ENCODE measurements around the gene POLN. TPM values are rescaled to one million over a fixed set of nuclear protein-coding genes. Genes with fewer than 3 reads are reported as not detected.

The POLN gene
- total and polyA plus RNA-seq, 2 experiments from 2014 or later: 1.8 to 4.0 TPM

DNA sequence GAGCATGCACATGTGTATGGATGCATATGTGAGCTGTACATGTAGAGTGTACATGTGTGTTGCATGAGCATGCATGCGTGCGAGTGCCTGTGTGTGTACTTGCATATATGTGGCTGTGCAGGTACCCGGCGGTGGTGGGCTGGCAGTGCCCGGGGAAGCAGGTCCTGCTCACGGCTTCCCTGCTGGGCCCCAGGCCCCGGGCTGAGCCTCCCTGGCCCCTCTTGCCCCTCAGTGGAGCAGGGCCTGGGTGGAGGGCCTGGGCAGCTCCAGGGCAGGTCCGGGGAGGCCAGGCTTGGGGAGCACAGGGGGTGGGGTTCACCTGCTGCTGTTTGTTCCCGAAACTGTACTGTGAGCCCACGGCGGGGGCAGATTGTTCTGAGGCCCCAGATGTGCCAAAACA is 173.4 kb downstream of the POLN start:
- H3F3A ChIP-seq (replicated peaks; ENCODE audit: low read depth): peaks cover 6% of the 10 kb centered on the region; the same call in 1 of the 2 replicates
- no peak for ATAC-seq
- no peaks in the 10 kb centered on the region for H3K9me2 ChIP-seq (ENCODE audit: insufficient read depth)
- TF ChIP-seq, protein P1, sequence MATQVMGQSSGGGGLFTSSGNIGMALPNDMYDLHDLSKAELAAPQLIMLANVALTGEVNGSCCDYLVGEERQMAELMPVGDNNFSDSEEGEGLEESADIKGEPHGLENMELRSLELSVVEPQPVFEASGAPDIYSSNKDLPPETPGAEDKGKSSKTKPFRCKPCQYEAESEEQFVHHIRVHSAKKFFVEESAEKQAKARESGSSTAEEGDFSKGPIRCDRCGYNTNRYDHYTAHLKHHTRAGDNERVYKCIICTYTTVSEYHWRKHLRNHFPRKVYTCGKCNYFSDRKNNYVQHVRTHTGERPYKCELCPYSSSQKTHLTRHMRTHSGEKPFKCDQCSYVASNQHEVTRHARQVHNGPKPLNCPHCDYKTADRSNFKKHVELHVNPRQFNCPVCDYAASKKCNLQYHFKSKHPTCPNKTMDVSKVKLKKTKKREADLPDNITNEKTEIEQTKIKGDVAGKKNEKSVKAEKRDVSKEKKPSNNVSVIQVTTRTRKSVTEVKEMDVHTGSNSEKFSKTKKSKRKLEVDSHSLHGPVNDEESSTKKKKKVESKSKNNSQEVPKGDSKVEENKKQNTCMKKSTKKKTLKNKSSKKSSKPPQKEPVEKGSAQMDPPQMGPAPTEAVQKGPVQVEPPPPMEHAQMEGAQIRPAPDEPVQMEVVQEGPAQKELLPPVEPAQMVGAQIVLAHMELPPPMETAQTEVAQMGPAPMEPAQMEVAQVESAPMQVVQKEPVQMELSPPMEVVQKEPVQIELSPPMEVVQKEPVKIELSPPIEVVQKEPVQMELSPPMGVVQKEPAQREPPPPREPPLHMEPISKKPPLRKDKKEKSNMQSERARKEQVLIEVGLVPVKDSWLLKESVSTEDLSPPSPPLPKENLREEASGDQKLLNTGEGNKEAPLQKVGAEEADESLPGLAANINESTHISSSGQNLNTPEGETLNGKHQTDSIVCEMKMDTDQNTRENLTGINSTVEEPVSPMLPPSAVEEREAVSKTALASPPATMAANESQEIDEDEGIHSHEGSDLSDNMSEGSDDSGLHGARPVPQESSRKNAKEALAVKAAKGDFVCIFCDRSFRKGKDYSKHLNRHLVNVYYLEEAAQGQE (IDR thresholded peaks at IDR 0.05; ENCODE audit: unreplicated experiment): no peak
- TF ChIP-seq EZH2phosphoT487 (IDR thresholded peaks at IDR 0.05; ENCODE audit: unreplicated experiment) (no peak), EZH2 (IDR thresholded peaks at IDR 0.05; ENCODE audit: low read depth, unreplicated experiment) (no peak), NANOG (IDR thresholded peaks at IDR 0.05; ENCODE audit: borderline replicate concordance) (no peak)
- TF ChIP-seq, protein P2, sequence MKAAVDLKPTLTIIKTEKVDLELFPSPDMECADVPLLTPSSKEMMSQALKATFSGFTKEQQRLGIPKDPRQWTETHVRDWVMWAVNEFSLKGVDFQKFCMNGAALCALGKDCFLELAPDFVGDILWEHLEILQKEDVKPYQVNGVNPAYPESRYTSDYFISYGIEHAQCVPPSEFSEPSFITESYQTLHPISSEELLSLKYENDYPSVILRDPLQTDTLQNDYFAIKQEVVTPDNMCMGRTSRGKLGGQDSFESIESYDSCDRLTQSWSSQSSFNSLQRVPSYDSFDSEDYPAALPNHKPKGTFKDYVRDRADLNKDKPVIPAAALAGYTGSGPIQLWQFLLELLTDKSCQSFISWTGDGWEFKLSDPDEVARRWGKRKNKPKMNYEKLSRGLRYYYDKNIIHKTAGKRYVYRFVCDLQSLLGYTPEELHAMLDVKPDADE (IDR thresholded peaks at IDR 0.05): no peak
- Mint-ChIP-seq H3K36me3 (ENCODE audit: low read depth) (peaks cover 3% of the 10 kb centered on the region; the same call in 1 of the 3 replicates), H3K9me3 (no peaks in the 10 kb centered on the region), H3K27me3 (ENCODE audit: insufficient read depth, low read depth, poor library complexity) (peaks cover 13% of the 10 kb centered on the region), H3K4me3 (no peak overlapping the region), H3K27ac (no peak overlapping the region), H3K4me1 (peaks cover 18% of the 10 kb centered on the region)
- no peak overlapping the region for H3K4me2 ChIP-seq
- no peak overlapping the region for H2AFZ ChIP-seq
- H3K4me3 ChIP-seq: no peak overlapping the region
- no peak overlapping the region for H3K27ac ChIP-seq (ENCODE audit: low read depth)
- H3K36me3 ChIP-seq (ENCODE audit: insufficient read depth): no peaks in the 10 kb centered on the region
- H3K4me1 ChIP-seq (ENCODE audit: insufficient read depth): no peaks in the 10 kb centered on the region
- no peaks in the 10 kb centered on the region for H3K27me3 ChIP-seq (ENCODE audit: insufficient read depth)
- no peak for DNase-seq (ENCODE audit: low spot score)
- H3K79me2 ChIP-seq (replicated peaks; ENCODE audit: insufficient read depth): no peaks in the 10 kb centered on the region
- H4K20me1 ChIP-seq (replicated peaks; ENCODE audit: insufficient read depth): no peaks in the 10 kb centered on the region

DNA sequence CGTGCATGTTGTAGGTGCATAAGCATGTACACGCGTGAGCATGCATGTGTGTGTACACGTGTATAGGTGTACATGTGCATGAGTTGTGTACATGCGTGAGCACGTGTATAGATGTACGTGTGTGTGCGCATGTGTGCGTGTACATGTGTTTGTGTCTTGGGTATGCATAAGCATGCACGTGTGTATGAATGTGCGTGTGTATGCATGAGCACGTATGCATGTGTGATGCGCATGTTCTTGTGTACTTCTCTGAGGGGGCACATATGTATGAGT is 173.8 kb downstream of the POLN start:
- H3K4me3 Mint-ChIP-seq: no peak overlapping the region
- H4K20me1 ChIP-seq (replicated peaks; ENCODE audit: insufficient read depth): no peaks in the 10 kb centered on the region
- no peaks in the 10 kb centered on the region for H3K27me3 ChIP-seq (ENCODE audit: insufficient read depth)
- H3K79me2 ChIP-seq (replicated peaks; ENCODE audit: insufficient read depth): no peaks in the 10 kb centered on the region
- H3K4me1 Mint-ChIP-seq: peaks cover 18% of the 10 kb centered on the region
- H3K27ac Mint-ChIP-seq: no peak overlapping the region
- H3K4me2 ChIP-seq: no peak overlapping the region
- no peak for DNase-seq (ENCODE audit: low spot score)
- H3K9me2 ChIP-seq (ENCODE audit: insufficient read depth): no peaks in the 10 kb centered on the region
- no peak overlapping the region for H3K4me3 ChIP-seq
- peaks cover 13% of the 10 kb centered on the region for H3K27me3 Mint-ChIP-seq (ENCODE audit: insufficient read depth, low read depth, poor library complexity)
- no peaks in the 10 kb centered on the region for H3K4me1 ChIP-seq (ENCODE audit: insufficient read depth)
- H3K27ac ChIP-seq (ENCODE audit: low read depth): no peak overlapping the region
- no peak for ATAC-seq
- peaks cover 6% of the 10 kb centered on the region; the same call in 1 of the 2 replicates for H3F3A ChIP-seq (replicated peaks; ENCODE audit: low read depth)
- H2AFZ ChIP-seq: no peak overlapping the region
- H3K9me3 Mint-ChIP-seq: no peaks in the 10 kb centered on the region
- no peaks in the 10 kb centered on the region for H3K36me3 ChIP-seq (ENCODE audit: insufficient read depth)
- H3K36me3 Mint-ChIP-seq (ENCODE audit: low read depth): peaks cover 3% of the 10 kb centered on the region; the same call in 1 of the 3 replicates
- TF ChIP-seq ZNF331 (CRISPR knock-in tag; IDR thresholded peaks at IDR 0.05; ENCODE audit: low read depth) (no peak), JUNB (IDR thresholded peaks at IDR 0.05; ENCODE audit: unreplicated experiment) (no peak), EZH2phosphoT487 (IDR thresholded peaks at IDR 0.05; ENCODE audit: unreplicated experiment) (no peak), ZNF114 (CRISPR knock-in tag; IDR thresholded peaks at IDR 0.05) (no peak), EZH2 (IDR thresholded peaks at IDR 0.05; ENCODE audit: low read depth, unreplicated experiment) (no peak), NANOG (IDR thresholded peaks at IDR 0.05; ENCODE audit: borderline replicate concordance) (no peak)
- TF ChIP-seq, protein P2 (IDR thresholded peaks at IDR 0.05): no peak
- TF ChIP-seq, protein P3, sequence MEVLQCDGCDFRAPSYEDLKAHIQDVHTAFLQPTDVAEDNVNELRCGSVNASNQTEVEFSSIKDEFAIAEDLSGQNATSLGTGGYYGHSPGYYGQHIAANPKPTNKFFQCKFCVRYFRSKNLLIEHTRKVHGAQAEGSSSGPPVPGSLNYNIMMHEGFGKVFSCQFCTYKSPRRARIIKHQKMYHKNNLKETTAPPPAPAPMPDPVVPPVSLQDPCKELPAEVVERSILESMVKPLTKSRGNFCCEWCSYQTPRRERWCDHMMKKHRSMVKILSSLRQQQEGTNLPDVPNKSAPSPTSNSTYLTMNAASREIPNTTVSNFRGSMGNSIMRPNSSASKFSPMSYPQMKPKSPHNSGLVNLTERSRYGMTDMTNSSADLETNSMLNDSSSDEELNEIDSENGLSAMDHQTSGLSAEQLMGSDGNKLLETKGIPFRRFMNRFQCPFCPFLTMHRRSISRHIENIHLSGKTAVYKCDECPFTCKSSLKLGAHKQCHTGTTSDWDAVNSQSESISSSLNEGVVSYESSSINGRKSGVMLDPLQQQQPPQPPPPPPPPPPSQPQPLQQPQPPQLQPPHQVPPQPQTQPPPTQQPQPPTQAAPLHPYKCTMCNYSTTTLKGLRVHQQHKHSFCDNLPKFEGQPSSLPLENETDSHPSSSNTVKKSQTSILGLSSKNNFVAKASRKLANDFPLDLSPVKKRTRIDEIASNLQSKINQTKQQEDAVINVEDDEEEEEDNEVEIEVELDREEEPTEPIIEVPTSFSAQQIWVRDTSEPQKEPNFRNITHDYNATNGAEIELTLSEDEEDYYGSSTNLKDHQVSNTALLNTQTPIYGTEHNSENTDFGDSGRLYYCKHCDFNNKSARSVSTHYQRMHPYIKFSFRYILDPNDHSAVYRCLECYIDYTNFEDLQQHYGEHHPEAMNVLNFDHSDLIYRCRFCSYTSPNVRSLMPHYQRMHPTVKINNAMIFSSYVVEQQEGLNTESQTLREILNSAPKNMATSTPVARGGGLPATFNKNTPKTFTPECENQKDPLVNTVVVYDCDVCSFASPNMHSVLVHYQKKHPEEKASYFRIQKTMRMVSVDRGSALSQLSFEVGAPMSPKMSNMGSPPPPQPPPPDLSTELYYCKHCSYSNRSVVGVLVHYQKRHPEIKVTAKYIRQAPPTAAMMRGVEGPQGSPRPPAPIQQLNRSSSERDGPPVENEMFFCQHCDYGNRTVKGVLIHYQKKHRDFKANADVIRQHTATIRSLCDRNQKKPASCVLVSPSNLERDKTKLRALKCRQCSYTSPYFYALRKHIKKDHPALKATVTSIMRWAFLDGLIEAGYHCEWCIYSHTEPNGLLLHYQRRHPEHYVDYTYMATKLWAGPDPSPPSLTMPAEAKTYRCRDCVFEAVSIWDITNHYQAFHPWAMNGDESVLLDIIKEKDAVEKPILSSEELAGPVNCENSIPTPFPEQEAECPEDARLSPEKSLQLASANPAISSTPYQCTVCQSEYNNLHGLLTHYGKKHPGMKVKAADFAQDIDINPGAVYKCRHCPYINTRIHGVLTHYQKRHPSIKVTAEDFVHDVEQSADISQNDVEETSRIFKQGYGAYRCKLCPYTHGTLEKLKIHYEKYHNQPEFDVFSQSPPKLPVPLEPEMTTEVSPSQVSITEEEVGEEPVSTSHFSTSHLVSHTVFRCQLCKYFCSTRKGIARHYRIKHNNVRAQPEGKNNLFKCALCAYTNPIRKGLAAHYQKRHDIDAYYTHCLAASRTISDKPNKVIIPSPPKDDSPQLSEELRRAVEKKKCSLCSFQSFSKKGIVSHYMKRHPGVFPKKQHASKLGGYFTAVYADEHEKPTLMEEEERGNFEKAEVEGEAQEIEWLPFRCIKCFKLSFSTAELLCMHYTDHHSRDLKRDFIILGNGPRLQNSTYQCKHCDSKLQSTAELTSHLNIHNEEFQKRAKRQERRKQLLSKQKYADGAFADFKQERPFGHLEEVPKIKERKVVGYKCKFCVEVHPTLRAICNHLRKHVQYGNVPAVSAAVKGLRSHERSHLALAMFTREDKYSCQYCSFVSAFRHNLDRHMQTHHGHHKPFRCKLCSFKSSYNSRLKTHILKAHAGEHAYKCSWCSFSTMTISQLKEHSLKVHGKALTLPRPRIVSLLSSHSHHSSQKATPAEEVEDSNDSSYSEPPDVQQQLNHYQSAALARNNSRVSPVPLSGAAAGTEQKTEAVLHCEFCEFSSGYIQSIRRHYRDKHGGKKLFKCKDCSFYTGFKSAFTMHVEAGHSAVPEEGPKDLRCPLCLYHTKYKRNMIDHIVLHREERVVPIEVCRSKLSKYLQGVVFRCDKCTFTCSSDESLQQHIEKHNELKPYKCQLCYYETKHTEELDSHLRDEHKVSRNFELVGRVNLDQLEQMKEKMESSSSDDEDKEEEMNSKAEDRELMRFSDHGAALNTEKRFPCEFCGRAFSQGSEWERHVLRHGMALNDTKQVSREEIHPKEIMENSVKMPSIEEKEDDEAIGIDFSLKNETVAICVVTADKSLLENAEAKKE (CRISPR knock-in tag; IDR thresholded peaks at IDR 0.05): no peak
